ENCODE results near the gene TSPAN31. TPM values are rescaled to one million over a fixed set of nuclear protein-coding genes. Genes with fewer than 3 reads are reported as not detected.
A peak's percentile ranks its signal among the peaks of the same experiment; 100 is the strongest.

The TSPAN31 gene
- polyA plus RNA-seq, 1 donor (not counting 4 experiments of a cell fraction or from before 2014, with no cell fraction given): 47.7 TPM

DNA sequence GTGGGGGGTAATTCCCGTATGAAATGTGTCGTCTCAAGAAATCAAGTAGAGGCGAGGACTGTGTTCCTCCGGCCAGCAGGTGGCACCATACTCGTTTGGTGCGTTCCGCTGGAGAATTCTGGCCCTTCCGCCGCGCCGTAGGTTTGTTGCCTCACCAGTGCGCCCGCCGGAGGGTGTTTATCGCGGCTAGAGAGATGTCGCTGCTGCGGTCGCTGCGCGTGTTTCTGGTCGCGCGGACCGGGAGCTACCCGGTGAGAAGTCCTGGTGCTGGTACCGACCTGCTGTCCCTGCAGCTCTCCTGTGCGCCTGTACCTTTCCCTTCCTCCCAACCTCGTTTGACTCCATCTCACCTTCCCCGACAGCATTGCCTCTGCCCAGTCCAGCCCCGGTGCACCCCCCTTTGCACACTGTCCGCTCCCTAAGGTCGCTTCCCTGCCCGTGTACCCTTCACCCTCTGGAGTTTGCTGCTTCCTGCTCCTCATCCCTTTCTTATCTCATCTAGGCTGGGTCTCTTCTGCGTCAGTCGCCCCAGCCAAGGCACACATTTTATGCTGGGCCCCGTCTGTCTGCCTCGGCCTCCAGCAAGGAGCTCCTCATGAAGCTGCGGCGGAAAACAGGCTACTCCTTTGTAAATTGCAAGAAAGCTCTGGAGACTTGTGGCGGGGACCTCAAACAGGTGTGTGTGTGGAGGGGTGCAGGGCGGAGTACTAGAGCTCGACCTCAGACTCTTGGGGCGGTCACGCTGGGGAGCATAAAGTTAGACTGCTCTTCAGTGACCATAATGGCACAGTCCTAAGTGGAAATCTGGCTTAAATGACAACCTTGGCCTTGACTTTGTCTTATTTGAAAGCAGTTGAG, 38.0 kb downstream of the TSPAN31 start, which contains the start of gene TSFM:
Gene TSFM, plus strand, starts transcription at position 180 of the 858 bp plus-strand sequence. Its CDS starts 15 bp downstream, at position 195.
- H3K27me3 ChIP-seq (ENCODE audit: control insufficient read depth, extremely low read depth, insufficient read depth, low read length): no peaks in the 10 kb centered on the region
- DNase-seq (ENCODE audit: low read depth, low spot score) (no peak), FAIRE-seq (peak; percentile 29)
- H3K9me1 ChIP-seq (ENCODE audit: control insufficient read depth, extremely low read depth, insufficient read depth, low read length): no peaks in the 10 kb centered on the region
- dilution Hi-C loops (cut with MboI; ENCODE audit: extremely low pct_ligation_motif_present, low sequenced_read_pairs): no loop called here
- TF ChIP-seq EZH2 (IDR thresholded peaks at IDR 0.05; ENCODE audit: low read length): no peak
- TF ChIP-seq, protein P1, sequence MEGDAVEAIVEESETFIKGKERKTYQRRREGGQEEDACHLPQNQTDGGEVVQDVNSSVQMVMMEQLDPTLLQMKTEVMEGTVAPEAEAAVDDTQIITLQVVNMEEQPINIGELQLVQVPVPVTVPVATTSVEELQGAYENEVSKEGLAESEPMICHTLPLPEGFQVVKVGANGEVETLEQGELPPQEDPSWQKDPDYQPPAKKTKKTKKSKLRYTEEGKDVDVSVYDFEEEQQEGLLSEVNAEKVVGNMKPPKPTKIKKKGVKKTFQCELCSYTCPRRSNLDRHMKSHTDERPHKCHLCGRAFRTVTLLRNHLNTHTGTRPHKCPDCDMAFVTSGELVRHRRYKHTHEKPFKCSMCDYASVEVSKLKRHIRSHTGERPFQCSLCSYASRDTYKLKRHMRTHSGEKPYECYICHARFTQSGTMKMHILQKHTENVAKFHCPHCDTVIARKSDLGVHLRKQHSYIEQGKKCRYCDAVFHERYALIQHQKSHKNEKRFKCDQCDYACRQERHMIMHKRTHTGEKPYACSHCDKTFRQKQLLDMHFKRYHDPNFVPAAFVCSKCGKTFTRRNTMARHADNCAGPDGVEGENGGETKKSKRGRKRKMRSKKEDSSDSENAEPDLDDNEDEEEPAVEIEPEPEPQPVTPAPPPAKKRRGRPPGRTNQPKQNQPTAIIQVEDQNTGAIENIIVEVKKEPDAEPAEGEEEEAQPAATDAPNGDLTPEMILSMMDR (optimal IDR thresholded peaks at IDR 0.05 in 1 of 3, IDR thresholded peaks at IDR 0.05 in 1 of 3, conservative IDR thresholded peaks at IDR 0.05 in 1 of 3; ENCODE audit: extremely low read depth in 1 of 3, insufficient read depth in 2 of 3, low read length in 3 of 3): peak; percentile 92 to 99 (median 97)
- H4K20me1 ChIP-seq (ENCODE audit: control insufficient read depth, extremely low read depth, insufficient read depth, low read length): no peaks in the 10 kb centered on the region
- peaks cover 8% of the 10 kb centered on the region for H3K4me1 ChIP-seq (ENCODE audit: control insufficient read depth, extremely low read depth, insufficient read depth, low read length)
- H3K9ac ChIP-seq (ENCODE audit: control insufficient read depth, extremely low read depth, insufficient read depth, low read length): peak within 1 kb of the TSS; percentile 86
- peak within 1 kb of the TSS; percentile 80 to 100 (median 99) for H3K4me3 ChIP-seq (ENCODE audit: control insufficient read depth in 2 of 3, extremely low read depth in 1 of 3, insufficient read depth in 2 of 3, low read depth in 1 of 3, low read length in 3 of 3)
- peaks cover 16% of the 10 kb centered on the region for H3K79me2 ChIP-seq (ENCODE audit: control insufficient read depth, insufficient read depth, low read length)
- H2AFZ ChIP-seq (ENCODE audit: control insufficient read depth, low read length): peak within 1 kb of the TSS; percentile 78
- H3K27ac ChIP-seq (ENCODE audit: control insufficient read depth, insufficient read depth, low read length): peak within 1 kb of the TSS; percentile 75
- no peaks in the 10 kb centered on the region for H3K9me3 ChIP-seq (ENCODE audit: control insufficient read depth, low read depth, low read length)
- H3K4me2 ChIP-seq (ENCODE audit: control insufficient read depth, extremely low read depth, insufficient read depth, low read depth, low read length): peak within 1 kb of the TSS; percentile 97
- H3K36me3 ChIP-seq (ENCODE audit: control insufficient read depth in 2 of 2, extremely low read depth in 1 of 2, insufficient read depth in 2 of 2, low read length in 2 of 2): peaks cover 10 to 14% of the 10 kb centered on the region in 2 experiments

DNA sequence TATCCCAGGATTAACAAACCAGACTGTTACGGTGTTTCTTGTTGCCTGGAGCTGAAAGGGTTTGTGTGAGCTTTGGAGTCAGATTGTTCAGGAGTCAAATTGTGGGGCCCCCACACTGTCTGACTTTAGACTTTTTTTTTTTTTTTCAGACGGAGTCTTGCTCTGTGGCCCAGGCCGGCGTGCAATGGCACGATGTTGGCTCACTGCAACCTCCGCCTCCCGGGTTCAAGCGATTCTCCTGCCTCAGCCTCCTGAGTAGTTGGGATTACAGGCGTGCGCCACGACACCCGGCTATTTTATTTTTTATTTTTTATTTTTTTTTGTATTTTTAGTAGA, 38.6 kb downstream of the TSPAN31 start:
- TF ChIP-seq, protein P1 (optimal IDR thresholded peaks at IDR 0.05 in 1 of 3, IDR thresholded peaks at IDR 0.05 in 1 of 3, conservative IDR thresholded peaks at IDR 0.05 in 1 of 3; ENCODE audit: extremely low read depth in 1 of 3, insufficient read depth in 2 of 3, low read length in 3 of 3): no peak
- no peak for TF ChIP-seq EZH2 (IDR thresholded peaks at IDR 0.05; ENCODE audit: low read length)
- peak overlapping the region; percentile 86 for H3K9ac ChIP-seq (ENCODE audit: control insufficient read depth, extremely low read depth, insufficient read depth, low read length)
- peak overlapping the region; percentile 75 for H3K27ac ChIP-seq (ENCODE audit: control insufficient read depth, insufficient read depth, low read length)
- dilution Hi-C loops (cut with MboI; ENCODE audit: extremely low pct_ligation_motif_present, low sequenced_read_pairs): no loop called here
- H3K4me3 ChIP-seq (ENCODE audit: control insufficient read depth in 2 of 3, extremely low read depth in 1 of 3, insufficient read depth in 2 of 3, low read depth in 1 of 3, low read length in 3 of 3): peak overlapping the region; percentile 80 to 100 (median 99)
- peaks cover 8% of the 10 kb centered on the region for H3K4me1 ChIP-seq (ENCODE audit: control insufficient read depth, extremely low read depth, insufficient read depth, low read length)
- H3K9me3 ChIP-seq (ENCODE audit: control insufficient read depth, low read depth, low read length): no peaks in the 10 kb centered on the region
- DNase-seq (ENCODE audit: low read depth, low spot score): no peak
- H4K20me1 ChIP-seq (ENCODE audit: control insufficient read depth, extremely low read depth, insufficient read depth, low read length): no peaks in the 10 kb centered on the region
- peak overlapping the region; percentile 97 for H3K4me2 ChIP-seq (ENCODE audit: control insufficient read depth, extremely low read depth, insufficient read depth, low read depth, low read length)
- no peaks in the 10 kb centered on the region for H3K9me1 ChIP-seq (ENCODE audit: control insufficient read depth, extremely low read depth, insufficient read depth, low read length)
- FAIRE-seq: no peak
- peaks cover 16% of the 10 kb centered on the region for H3K79me2 ChIP-seq (ENCODE audit: control insufficient read depth, insufficient read depth, low read length)
- peak overlapping the region; percentile 78 for H2AFZ ChIP-seq (ENCODE audit: control insufficient read depth, low read length)
- H3K27me3 ChIP-seq (ENCODE audit: control insufficient read depth, extremely low read depth, insufficient read depth, low read length): no peaks in the 10 kb centered on the region
- H3K36me3 ChIP-seq (ENCODE audit: control insufficient read depth in 2 of 2, extremely low read depth in 1 of 2, insufficient read depth in 2 of 2, low read length in 2 of 2): peaks cover 10 to 16% of the 10 kb centered on the region in 2 experiments

Data from keratinocyte (primary cell).